SH-SY5Y (cell line): ENCODE data around the gene RNU6-8.

Source experiments
- GATA2 ChIP-seq: IDR thresholded peaks from 2 replicates; pipeline ENCODE4 v1.6.1; 2011; ENCODE audit warnings: mild to moderate bottlenecking, low read depth, low read length
- GATA3 ChIP-seq: IDR thresholded peaks from 2 replicates; pipeline ENCODE4 v1.6.1; 2011; ENCODE audit warnings: low read depth, mild to moderate bottlenecking, low read length, moderate library complexity

DNA sequence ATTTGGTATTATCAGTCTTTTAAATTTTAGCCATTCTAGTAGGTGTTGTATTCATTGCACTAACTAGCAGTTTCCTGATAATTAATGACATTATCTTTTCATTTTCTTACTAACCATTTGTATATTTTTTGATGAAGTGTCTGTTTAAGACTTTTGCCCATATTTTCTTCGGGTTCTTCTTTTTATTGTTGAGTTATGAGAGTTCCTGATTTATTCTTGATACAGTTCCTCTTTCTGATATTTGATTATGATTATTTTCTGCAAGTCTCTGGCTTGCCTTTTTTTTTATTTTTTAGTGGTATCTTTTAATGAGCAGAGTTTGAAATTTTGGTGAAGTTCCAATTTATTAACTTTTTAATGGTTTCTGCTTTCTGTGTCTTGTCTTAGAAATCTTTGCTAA lies 7.4 kb downstream of the RNU6-8 start:
- TF ChIP-seq GATA3 (no peak), GATA2 (no peak)
